GM23248 (cell line): ENCODE results near the gene TTI1. TPM values are rescaled to one million over a fixed set of nuclear protein-coding genes. Genes with fewer than 3 reads are reported as not detected.
"Not testable (repeated sequence)": the region's sequence is repeated elsewhere in the genome, so short reads cannot be mapped to it uniquely, and the experiment has no call there.

Experiments
- DNase-seq: peaks from one replicate; pipeline ENCODE4 v3.0.0-alpha.2; 2015
- H2AFZ ChIP-seq: fragments of 200-600 bp; sonication (generic); 2 replicates; pipeline ENCODE4 v1.6.1; 2016; ENCODE audit warnings: antibody characterized with exemption
- H3F3A ChIP-seq: fragments of 200-600 bp; sonication (generic); 2 replicates; pipeline ENCODE4 v1.6.1; 2016; ENCODE audit warnings: mild to moderate bottlenecking, antibody characterized with exemption, mixed run types; ENCODE audit not compliant: insufficient read depth
- H3K27ac ChIP-seq: fragments of 200-600 bp; sonication (generic); 2 replicates; pipeline ENCODE4 v1.5.1; 2016; ENCODE audit warnings: mild to moderate bottlenecking
- H3K27me3 ChIP-seq: fragments of 200-600 bp; sonication (generic); replicated peaks from 2 replicates; pipeline ENCODE4 v1.6.1; 2016; ENCODE audit warnings: mild to moderate bottlenecking; ENCODE audit not compliant: insufficient read depth
- H3K36me3 ChIP-seq: fragments of 200-600 bp; sonication (generic); 2 replicates; pipeline ENCODE4 v1.6.1; 2016; ENCODE audit warnings: low read depth, mild to moderate bottlenecking
- H3K4me1 ChIP-seq: fragments of 200-600 bp; sonication (generic); 2 replicates; pipeline ENCODE4 v1.6.1; 2016; ENCODE audit warnings: mild to moderate bottlenecking; ENCODE audit not compliant: insufficient read depth
- H3K4me2 ChIP-seq: fragments of 200-600 bp; sonication (generic); one replicate; pipeline ENCODE4 v1.6.1; 2016; ENCODE audit warnings: mild to moderate bottlenecking; ENCODE audit not compliant: unreplicated experiment
- H3K4me3 ChIP-seq: fragments of 200-600 bp; sonication (generic); 2 replicates; pipeline ENCODE4 v1.5.1; 2016; ENCODE audit warnings: mild to moderate bottlenecking
- H3K79me2 ChIP-seq: fragments of 200-600 bp; sonication (generic); 2 replicates; pipeline ENCODE4 v1.6.1; 2016; ENCODE audit warnings: mild to moderate bottlenecking; ENCODE audit not compliant: insufficient read depth
- H3K9ac ChIP-seq: fragments of 200-600 bp; sonication (generic); 2 replicates; pipeline ENCODE4 v1.6.1; 2016; ENCODE audit warnings: mild to moderate bottlenecking
- H3K9me2 ChIP-seq: fragments of 200-600 bp; sonication (generic); 2 replicates; pipeline ENCODE4 v1.6.1; 2016; ENCODE audit warnings: mixed run types, mild to moderate bottlenecking, moderate library complexity; ENCODE audit not compliant: insufficient read depth
- H3K9me3 ChIP-seq: fragments of 200-600 bp; sonication (generic); one replicate; pipeline ENCODE4 v1.6.1; 2017; ENCODE audit warnings: low read depth
- H4K20me1 ChIP-seq: fragments of 200-600 bp; sonication (generic); 2 replicates; pipeline ENCODE4 v1.6.0; 2016; ENCODE audit not compliant: insufficient read depth
- EZH2 ChIP-seq: fragments of 200-600 bp; sonication (generic); IDR thresholded peaks from 2 replicates; pipeline ENCODE4 v1.6.1; 2018; ENCODE audit warnings: antibody characterized with exemption, mild to moderate bottlenecking; ENCODE audit not compliant: insufficient read depth, poor library complexity, severe bottlenecking
- EZH2phosphoT487 ChIP-seq: fragments of 200-600 bp; sonication (generic); IDR thresholded peaks from 2 replicates; pipeline ENCODE4 v1.6.1; 2018; ENCODE audit warnings: antibody characterized with exemption, moderate library complexity, mild to moderate bottlenecking, low read depth; ENCODE audit not compliant: insufficient read depth
- whole genome bisulfite sequencing, 2 experiments: methylation state at CpG; one replicate each; pipeline ENCODE4 v1.1.6; 2015 to 2017; ENCODE audit warnings: low lambda C conversion rate in 2 of 2, low coverage in 1 of 2; ENCODE audit errors: missing lambda C conversion rate in 2 of 2; 5-methylcytosine and 5-hydroxymethylcytosine counted together
- in situ Hi-C: fragments of 300-500 bp; cut with MboI; formaldehyde crosslinking; loops from 2 replicates; pipeline ENCODE4 v1.15.0; 2020
- polyA plus RNA-seq: library from polyadenylated mRNA; unstranded; fragments of >200 nt; fragmentation: Nextera tagmentation; extraction: Ambion mirVana; gene quantifications from 2 replicates; pipeline ENCODE4 v1.2.1, GENCODE V29; 2016
- total RNA-seq: library from RNA; depleted of rRNA; stranded (reverse); fragments of >200 nt; shearing (Covaris generic); gene quantifications from 2 replicates; pipeline ENCODE4 v1.2.3, GENCODE V29; 2014

The TTI1 gene
- total and polyA plus RNA-seq, 2 experiments from 2014 or later, result 12.1 to 12.2 TPM

DNA sequence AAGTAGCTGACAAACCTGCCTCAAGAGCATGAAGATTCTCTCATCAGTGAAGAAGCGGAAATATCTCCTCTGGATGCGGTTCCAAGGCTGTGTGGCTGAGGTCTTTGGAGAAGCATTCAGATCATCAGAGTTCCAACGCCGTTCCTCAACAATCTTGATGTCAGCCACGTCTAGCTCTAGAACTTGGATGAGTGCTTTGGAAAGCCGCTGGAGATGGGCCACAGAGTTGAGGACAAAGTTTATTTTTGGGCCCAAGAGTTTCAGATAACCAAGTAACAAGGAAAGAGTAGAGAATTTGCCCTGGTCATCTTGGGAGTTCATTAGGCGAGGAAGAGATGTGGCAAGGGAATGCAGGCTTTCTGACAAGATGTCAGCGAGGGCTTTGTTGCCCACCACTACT lies 20.9 kb downstream of the TTI1 start:
- no peaks in the 10 kb centered on the region for H4K20me1 ChIP-seq
- no peak overlapping the region for H3K9ac ChIP-seq
- no peak overlapping the region for H2AFZ ChIP-seq
- H3K9me3 ChIP-seq, result no peaks in the 10 kb centered on the region
- no peak overlapping the region for H3K4me3 ChIP-seq
- 96 to 97% methylated on average over 8 of the region's 8 CpGs for WGBS, 2 experiments
- no peak for DNase-seq
- H3K79me2 ChIP-seq, result peaks cover 29% of the 10 kb centered on the region; the same call in 1 of the 2 replicates
- no peaks in the 10 kb centered on the region for H3K27me3 ChIP-seq
- H3K4me2 ChIP-seq, result no peak overlapping the region
- TF ChIP-seq EZH2phosphoT487 (no peak), EZH2 (no peak)
- peaks cover 9% of the 10 kb centered on the region for H3K36me3 ChIP-seq
- in situ Hi-C loops, result no loop called here
- H3K4me1 ChIP-seq, result no peaks in the 10 kb centered on the region
- no peaks in the 10 kb centered on the region for H3K9me2 ChIP-seq
- no peaks in the 10 kb centered on the region for H3F3A ChIP-seq
- no peak overlapping the region for H3K27ac ChIP-seq

GRCh38 chr20:38011696-38012095 lies 21.6 kb downstream of the TTI1 start:
- H3K9me3 ChIP-seq, result no peaks in the 10 kb centered on the region
- no peaks in the 10 kb centered on the region for H3F3A ChIP-seq
- H3K9me2 ChIP-seq, result no peaks in the 10 kb centered on the region
- H3K9ac ChIP-seq, result no peak overlapping the region
- DNase-seq, result no peak
- no peak overlapping the region for H3K4me3 ChIP-seq
- H3K27me3 ChIP-seq, result no peaks in the 10 kb centered on the region
- no peak overlapping the region for H2AFZ ChIP-seq
- no peaks in the 10 kb centered on the region for H3K4me1 ChIP-seq
- peaks cover 27% of the 10 kb centered on the region; the same call in 1 of the 2 replicates for H3K79me2 ChIP-seq
- WGBS, 2 experiments, result 96 to 97% methylated on average over 5 of the region's 5 CpGs
- no peaks in the 10 kb centered on the region for H4K20me1 ChIP-seq
- 0 out of 2 replicates have a peak, but pooled peaks cover 2% of the 10 kb centered on the region for H3K36me3 ChIP-seq
- TF ChIP-seq EZH2phosphoT487 (no peak), EZH2 (no peak)
- in situ Hi-C loops, result no loop called here
- H3K27ac ChIP-seq, result no peak overlapping the region
- H3K4me2 ChIP-seq, result no peak overlapping the region

DNA sequence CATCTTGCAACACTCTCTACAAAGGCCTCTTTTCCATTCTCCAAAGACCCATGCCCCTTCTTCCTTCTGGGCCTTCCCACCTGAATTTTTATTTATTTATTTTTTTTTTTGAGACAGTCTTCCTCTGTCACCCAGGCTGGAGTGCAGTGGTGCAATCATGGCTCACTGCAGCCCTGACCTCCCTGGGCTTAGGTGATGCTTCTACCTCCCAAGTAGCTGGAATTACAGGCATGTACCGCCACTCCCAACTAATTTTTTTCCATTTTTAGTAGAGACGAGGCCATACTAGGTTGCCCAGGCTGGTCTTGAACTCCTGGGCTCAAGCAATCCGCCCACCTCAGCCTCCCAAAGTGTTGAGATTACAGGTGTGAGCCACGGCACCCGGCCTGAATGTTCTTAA lies 23.8 kb downstream of the TTI1 start:
- DNase-seq, H3K9me3 ChIP-seq, H2AFZ ChIP-seq, H3K4me1 ChIP-seq, H4K20me1 ChIP-seq, H3K27me3 ChIP-seq, H3K4me3 ChIP-seq, H3K9me2 ChIP-seq, H3K36me3 ChIP-seq, H3K4me2 ChIP-seq, in situ Hi-C loops, H3K9ac ChIP-seq, H3K27ac ChIP-seq, H3F3A ChIP-seq: not testable (repeated sequence)
- WGBS, 2 experiments, result 98 to 99% methylated on average over 5 of the region's 5 CpGs
- peaks cover 23% of the 10 kb centered on the region; the same call in 1 of the 2 replicates for H3K79me2 ChIP-seq

- 86 to 89% methylated on average over 5 of the region's 5 CpGs for WGBS, 2 experiments
Observed at GRCh38 chr20:38008233-38008944, 24.9 kb downstream of the TTI1 start.

More at GRCh38 chr20:38008233-38008944, 24.9 kb downstream of the TTI1 start:
- Histone ChIP-seq H3F3A (no peaks in the 10 kb centered on the region), H3K27ac (no peak overlapping the region), H3K9ac (no peak overlapping the region), H3K36me3 (no peaks in the 10 kb centered on the region), H3K79me2 (peaks cover 23% of the 10 kb centered on the region; the same call in 1 of the 2 replicates), H3K9me3 (no peaks in the 10 kb centered on the region), H4K20me1 (no peaks in the 10 kb centered on the region), H3K4me3 (no peak overlapping the region), H2AFZ (no peak overlapping the region), H3K9me2 (no peaks in the 10 kb centered on the region), H3K4me2 (no peak overlapping the region), H3K27me3 (no peaks in the 10 kb centered on the region), H3K4me1 (no peaks in the 10 kb centered on the region)
- TF ChIP-seq EZH2phosphoT487 (no peak), EZH2 (no peak)
- in situ Hi-C loops, result no loop called here
- DNase-seq, result no peak
